ENCODE measurements around the gene SLC4A2. TPM values are rescaled to one million over a fixed set of nuclear protein-coding genes. Genes with fewer than 3 reads are reported as not detected.

SLC4A2 gene
- total RNA-seq, 4 donors from 2014 or later, result 39.8 to 53.7 (median 45.0) TPM

GRCh38 chr7:151074817-151075661 lies 15.7 kb downstream of the SLC4A2 start:
- no peak for DNase-seq
- H3K4me1 ChIP-seq, result peaks cover 13 to 33% (median 16%) of the 10 kb centered on the region in 3 donors
- intact Hi-C loops (cut with DNase I), result no loop called here
- 83 to 88% methylated on average over 6 to 15 of the region's 26 CpGs for WGBS, 2 donors
- no peak overlapping the region for H3K4me3 ChIP-seq
- H3K9me3 ChIP-seq, result no peaks in the 10 kb centered on the region
- no peak overlapping the region for H3K27ac ChIP-seq
- no peak for TF ChIP-seq POLR2A (IDR thresholded peaks at IDR 0.05)
- TF ChIP-seq, protein P1, sequence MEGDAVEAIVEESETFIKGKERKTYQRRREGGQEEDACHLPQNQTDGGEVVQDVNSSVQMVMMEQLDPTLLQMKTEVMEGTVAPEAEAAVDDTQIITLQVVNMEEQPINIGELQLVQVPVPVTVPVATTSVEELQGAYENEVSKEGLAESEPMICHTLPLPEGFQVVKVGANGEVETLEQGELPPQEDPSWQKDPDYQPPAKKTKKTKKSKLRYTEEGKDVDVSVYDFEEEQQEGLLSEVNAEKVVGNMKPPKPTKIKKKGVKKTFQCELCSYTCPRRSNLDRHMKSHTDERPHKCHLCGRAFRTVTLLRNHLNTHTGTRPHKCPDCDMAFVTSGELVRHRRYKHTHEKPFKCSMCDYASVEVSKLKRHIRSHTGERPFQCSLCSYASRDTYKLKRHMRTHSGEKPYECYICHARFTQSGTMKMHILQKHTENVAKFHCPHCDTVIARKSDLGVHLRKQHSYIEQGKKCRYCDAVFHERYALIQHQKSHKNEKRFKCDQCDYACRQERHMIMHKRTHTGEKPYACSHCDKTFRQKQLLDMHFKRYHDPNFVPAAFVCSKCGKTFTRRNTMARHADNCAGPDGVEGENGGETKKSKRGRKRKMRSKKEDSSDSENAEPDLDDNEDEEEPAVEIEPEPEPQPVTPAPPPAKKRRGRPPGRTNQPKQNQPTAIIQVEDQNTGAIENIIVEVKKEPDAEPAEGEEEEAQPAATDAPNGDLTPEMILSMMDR (IDR thresholded peaks at IDR 0.05), result no peak
- H3K27me3 ChIP-seq, result no peaks in the 10 kb centered on the region
- H3K36me3 ChIP-seq, result peaks cover 35 to 96% (median 48%) of the 10 kb centered on the region in 3 donors

DNA sequence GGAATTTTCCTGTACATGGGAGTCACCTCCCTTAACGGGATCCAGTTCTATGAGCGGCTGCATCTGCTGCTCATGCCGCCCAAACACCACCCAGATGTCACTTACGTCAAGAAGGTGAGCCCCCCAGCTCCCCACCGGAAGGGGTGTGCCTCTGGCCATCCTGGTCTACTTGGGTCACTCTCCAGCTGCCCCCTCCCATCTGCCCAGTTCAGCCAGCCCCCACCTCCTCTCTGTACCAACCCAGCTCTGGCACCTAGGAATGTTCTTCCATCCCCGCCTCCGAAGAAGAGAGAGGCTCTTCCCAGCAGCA lies 16.2 kb downstream of the SLC4A2 start:
- no peak for DNase-seq
- H3K27ac ChIP-seq, result no peak overlapping the region
- H3K9me3 ChIP-seq, result no peaks in the 10 kb centered on the region
- H3K4me3 ChIP-seq, result no peak overlapping the region
- 40 to 72% methylated on average over 2 to 7 of the region's 7 CpGs for WGBS, 2 donors
- no peaks in the 10 kb centered on the region for H3K27me3 ChIP-seq
- H3K36me3 ChIP-seq, result peaks cover 32 to 90% (median 42%) of the 10 kb centered on the region in 3 donors
- TF ChIP-seq POLR2A (IDR thresholded peaks at IDR 0.05), result no peak
- TF ChIP-seq, protein P1 (IDR thresholded peaks at IDR 0.05), result no peak
- H3K4me1 ChIP-seq, result peaks cover 15 to 36% (median 17%) of the 10 kb centered on the region in 3 donors
- intact Hi-C loops (cut with DNase I), result no loop called here

DNA sequence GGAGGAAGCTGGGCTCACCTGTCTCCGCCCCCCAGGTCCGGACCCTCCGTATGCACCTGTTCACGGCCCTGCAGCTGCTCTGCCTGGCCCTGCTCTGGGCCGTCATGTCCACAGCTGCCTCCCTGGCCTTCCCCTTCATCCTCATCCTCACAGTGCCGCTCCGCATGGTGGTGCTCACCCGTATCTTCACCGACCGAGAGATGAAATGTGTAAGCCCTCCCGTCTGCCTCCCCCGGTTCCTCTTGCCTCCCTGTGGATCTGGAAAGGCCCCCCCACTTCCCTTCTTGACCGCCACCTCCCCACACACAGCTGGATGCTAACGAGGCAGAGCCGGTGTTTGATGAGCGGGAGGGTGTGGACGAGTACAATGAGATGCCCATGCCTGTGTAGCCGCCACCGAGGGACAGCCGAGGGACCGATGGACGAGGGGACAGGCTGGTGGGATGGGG lies 16.6 kb downstream of the SLC4A2 start:
- H3K36me3 ChIP-seq, result peaks cover 28 to 86% (median 38%) of the 10 kb centered on the region in 3 donors

GRCh38 chr7:151076863-151077704 lies 17.7 kb downstream of the SLC4A2 start:
- H3K4me3 ChIP-seq, result no peak overlapping the region
- no peaks in the 10 kb centered on the region for H3K9me3 ChIP-seq
- no peaks in the 10 kb centered on the region for H3K27me3 ChIP-seq
- H3K36me3 ChIP-seq, result peaks cover 17 to 75% (median 28%) of the 10 kb centered on the region in 3 donors
- TF ChIP-seq POLR2A (IDR thresholded peaks at IDR 0.05), result no peak
- TF ChIP-seq, protein P1 (IDR thresholded peaks at IDR 0.05), result peak in 2 of 6 experiments; percentile 11 to 39
- WGBS, 2 donors, result 56 to 63% methylated on average over 6 to 8 of the region's 33 CpGs
- H3K4me1 ChIP-seq, result peaks cover 28 to 50% (median 28%) of the 10 kb centered on the region in 3 donors
- intact Hi-C loops (cut with DNase I), result no loop called here
- no peak for DNase-seq
- peak overlapping the region in 1 of 4 donors; percentile 2 for H3K27ac ChIP-seq

More for the DNA sequence above, 16.6 kb downstream of the SLC4A2 start:
- Histone ChIP-seq H3K4me3 (no peak overlapping the region), H3K27ac (no peak overlapping the region), H3K27me3 (no peaks in the 10 kb centered on the region), H3K4me1 (peaks cover 17 to 39% (median 17%) of the 10 kb centered on the region in 3 donors), H3K9me3 (no peaks in the 10 kb centered on the region)
- intact Hi-C loops (cut with DNase I), result no loop called here
- TF ChIP-seq, protein P1 (IDR thresholded peaks at IDR 0.05), result no peak
- TF ChIP-seq POLR2A (IDR thresholded peaks at IDR 0.05), result no peak
- WGBS, 2 donors, result 83 to 88% methylated on average over 10 to 17 of the region's 22 CpGs
- DNase-seq, result no peak
